T-helper 2 cell treated with Interferon-gamma antibody and Interleukin-4, amounts not matched to agents 5 μg/mL and 100 μg/mL, for 36 hours (primary cell): ENCODE measurements around the gene RNU6-8.

Experiments
- DNase-seq: peaks from one replicate; pipeline ENCODE4 v3.0.0; 2021; ENCODE audit warnings: low spot score
- H3K27ac Mint-ChIP-seq: one replicate; pipeline ENCODE4 v1.8.0; 2021; ENCODE audit warnings: mild to moderate bottlenecking, mixed read lengths
- H3K27me3 Mint-ChIP-seq: one replicate; pipeline ENCODE4 v1.8.0; 2021; ENCODE audit warnings: low read depth, mixed read lengths
- H3K36me3 Mint-ChIP-seq: one replicate; pipeline ENCODE4 v1.8.0; 2021; ENCODE audit warnings: low read depth, mixed read lengths
- H3K4me1 Mint-ChIP-seq: one replicate; pipeline ENCODE4 v1.8.0; 2021; ENCODE audit warnings: low read depth, mixed read lengths
- H3K4me3 Mint-ChIP-seq: one replicate; pipeline ENCODE4 v1.8.0; 2022; ENCODE audit warnings: mild to moderate bottlenecking, moderate library complexity, mixed read lengths
- H3K9me3 Mint-ChIP-seq: one replicate; pipeline ENCODE4 v1.8.0; 2021; ENCODE audit warnings: mixed read lengths

RNU6-8 gene

DNA sequence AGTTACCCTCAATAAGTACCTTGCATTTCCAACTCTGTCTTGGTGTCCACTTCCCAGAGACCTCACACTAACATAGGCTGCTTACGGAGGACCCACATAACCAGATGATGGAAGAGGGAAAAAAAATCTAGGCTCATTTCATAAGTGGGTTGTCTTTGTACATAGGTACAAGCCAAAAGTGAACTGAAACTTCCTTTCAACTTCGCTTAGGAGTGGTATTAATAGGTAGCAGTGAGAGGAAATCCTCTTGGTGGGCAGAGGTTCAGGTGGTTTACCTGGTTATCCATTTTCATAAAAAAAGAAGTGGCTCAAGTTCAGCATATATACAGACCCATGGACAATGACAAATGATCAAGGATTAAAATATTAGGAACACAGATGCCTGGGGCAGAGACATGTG lies 37.0 kb downstream of the RNU6-8 start:
- Mint-ChIP-seq H3K4me1 (peaks cover 1% of the 10 kb centered on the region), H3K27ac (no peak overlapping the region), H3K27me3 (no peaks in the 10 kb centered on the region), H3K36me3 (no peaks in the 10 kb centered on the region), H3K9me3 (no peaks in the 10 kb centered on the region), H3K4me3 (no peak overlapping the region)
- DNase-seq: no peak
